ACHN (cell line): ENCODE measurements around the gene C2CD4D.
"Not testable (repeated sequence)": the region's sequence is repeated elsewhere in the genome, so short reads cannot be mapped to it uniquely, and the experiment has no call there.

Source experiments
- DNase-seq: peaks from one replicate; pipeline ENCODE4 v3.0.0-alpha.2; 2015
- in situ Hi-C: cut with HindIII; loops from 2 replicates; pipeline ENCODE4 v1.10.0; 2017; ENCODE audit warnings: low sequenced_read_pairs, low pct_ligation_motif_present, low pct_unique_long_range_greater_than_20kb

The C2CD4D gene

DNA sequence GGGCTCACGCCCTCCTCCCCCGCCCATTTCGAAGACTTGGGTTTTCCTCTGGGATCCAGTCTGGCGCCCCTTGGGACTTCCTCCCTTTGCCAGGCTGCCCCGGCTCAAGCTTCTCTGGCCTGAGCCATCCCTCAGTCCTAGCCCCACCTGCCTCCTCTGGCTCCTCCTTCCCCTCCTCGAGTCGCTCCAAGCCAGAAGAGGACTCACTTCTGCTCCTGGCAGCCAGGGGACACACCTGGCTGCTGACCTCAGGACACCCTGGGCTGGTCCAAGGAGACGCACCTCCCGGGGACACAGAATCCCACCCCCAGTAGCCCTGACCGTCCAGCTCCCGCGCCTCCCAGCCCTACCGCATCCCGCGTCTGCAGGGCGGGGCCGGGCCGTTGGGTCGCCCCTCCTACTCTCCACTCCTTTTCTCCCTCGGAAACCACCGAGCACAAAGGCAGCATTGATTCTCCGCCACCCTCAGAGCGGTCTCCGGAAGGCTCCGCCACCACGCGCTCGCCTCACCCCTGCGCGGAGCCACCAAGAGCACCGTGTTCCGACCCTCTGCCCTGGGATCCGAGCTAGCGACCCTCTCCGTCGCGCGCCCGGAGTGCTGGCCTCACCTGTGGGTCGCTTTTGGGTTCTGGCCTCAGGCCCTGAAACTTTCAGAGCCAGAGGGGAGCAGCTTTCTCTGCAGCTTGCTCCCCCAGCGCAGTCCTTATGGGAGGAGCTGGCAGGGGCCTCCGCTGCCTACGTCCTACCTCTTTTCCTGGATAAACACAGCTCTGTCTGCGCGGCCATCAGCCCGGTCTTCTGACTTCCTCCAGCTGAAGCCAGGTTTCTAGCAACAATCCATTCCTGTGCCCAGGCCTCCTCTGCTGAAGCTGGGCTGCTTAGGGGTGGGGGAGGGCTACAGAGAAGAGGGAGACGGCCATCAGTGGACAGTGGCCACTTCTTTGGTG lies at the start of gene C2CD4D:
TSS of gene C2CD4D (minus strand) at position 364 of the 947 bp plus-strand sequence. CDS start 831 bp downstream, outside the sequence.
- DNase-seq = peak; percentile 24

DNA sequence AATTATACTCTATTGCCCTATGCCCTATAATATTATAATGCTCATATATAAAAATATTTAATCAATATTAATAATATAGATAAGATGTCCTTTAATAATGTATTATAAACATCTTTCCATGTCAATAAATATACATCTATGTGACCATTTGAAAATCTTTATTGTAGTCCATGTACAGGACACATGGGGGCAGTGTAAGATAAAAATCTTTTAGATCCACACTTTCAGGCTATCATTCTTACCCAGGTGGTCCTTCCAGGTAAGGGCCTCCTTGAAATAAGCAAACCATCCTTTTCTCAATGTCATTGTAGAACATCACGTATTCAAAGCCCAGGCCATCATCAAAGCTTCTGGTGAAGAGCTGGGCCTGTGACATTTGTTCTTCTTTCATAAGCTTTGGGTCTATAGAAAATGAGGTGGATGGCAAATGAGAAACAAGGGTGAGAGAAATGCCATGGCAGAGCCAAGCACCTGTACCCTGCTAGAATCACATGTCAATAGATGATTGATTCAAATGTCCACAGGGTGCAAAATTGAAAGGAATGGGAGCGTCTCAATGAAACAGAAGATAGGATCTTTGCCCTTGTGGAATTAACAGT lies 49.5 kb upstream of the C2CD4D start:
- in situ Hi-C loops = no loop called here
- DNase-seq = peak; percentile 32

More for the DNA sequence above, at the start of gene C2CD4D:
- in situ Hi-C loops = no loop called here

DNA sequence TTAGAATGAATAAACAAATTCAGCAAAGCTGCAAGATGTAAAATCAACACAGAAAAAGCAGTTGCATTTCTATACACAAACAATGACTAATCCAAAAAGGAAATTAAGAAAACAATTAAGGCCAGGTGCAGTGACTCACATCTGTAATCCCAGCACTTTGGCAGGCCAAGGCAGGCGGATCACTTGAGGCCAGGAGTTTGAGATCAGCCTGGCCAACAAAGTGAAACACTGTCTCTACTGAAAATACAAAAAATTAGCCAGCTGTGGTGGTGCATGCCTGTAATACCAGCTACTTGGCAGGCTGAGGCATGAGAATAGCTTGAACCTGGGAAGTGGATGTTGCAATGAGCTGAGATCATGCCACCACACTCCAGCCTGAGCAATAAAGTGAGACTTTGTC lies 47.4 kb upstream of the C2CD4D start:
- in situ Hi-C loops = no loop called here
- no peak for DNase-seq

DNA sequence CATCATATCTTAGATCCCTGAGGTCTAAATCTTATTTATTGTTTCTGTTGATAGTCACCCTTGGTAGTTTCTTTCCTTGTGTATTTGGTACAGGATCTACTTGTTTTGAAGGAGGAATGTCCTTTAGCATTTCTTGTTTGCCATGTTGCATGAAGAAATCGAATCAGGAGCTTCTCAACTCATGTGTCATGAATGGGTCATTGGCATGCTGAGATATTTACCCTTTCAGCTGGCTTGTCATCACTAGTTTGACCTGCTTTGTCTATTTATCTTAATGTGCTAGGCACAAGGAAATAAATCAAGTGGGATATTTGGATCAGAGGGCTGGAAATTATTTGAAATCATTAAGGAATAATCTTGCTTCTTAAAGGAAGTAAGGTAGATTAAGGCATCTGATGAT lies 45.9 kb upstream of the C2CD4D start:
- in situ Hi-C loops = no loop called here
- no peak for DNase-seq

DNA sequence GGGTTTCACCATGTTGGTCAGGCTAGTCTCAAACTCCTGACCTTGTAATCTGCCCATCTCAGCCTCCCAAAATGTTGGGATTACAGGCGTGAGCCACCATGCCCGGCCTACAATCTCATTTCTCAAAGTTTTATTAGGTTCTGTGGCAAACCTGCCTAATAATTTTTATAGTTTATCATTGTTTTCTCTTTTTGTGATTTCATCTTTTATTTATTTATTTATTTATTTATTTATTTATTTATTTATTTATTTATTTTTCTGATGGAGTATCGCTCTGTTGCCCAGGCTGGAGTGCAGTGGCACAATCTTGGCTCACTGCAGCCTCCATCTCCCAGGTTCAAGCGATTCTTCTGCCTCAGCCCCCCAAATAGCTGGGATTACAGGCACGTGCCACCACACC lies 45.3 kb upstream of the C2CD4D start:
- in situ Hi-C loops, DNase-seq: not testable (repeated sequence)

DNA sequence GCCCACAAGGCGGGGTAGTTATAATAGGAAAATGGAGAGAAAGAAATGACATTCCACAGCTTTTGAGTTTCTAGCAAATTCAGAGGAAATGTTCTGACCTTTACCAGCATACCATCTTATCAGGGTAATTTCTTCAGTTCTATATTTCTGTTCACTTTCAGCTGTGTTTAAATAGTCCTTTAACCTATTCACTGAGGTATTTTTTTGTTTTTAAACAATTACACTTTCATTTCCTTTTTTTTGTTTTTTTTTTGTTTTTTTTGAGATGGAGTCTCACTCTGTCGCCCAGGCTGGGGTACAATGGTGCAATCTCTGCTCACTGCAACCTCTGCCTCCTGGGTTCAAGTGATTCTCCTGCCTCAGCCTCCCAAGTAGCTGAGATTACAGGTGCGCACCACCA lies 44.8 kb upstream of the C2CD4D start:
- in situ Hi-C loops, DNase-seq: not testable (repeated sequence)

DNA sequence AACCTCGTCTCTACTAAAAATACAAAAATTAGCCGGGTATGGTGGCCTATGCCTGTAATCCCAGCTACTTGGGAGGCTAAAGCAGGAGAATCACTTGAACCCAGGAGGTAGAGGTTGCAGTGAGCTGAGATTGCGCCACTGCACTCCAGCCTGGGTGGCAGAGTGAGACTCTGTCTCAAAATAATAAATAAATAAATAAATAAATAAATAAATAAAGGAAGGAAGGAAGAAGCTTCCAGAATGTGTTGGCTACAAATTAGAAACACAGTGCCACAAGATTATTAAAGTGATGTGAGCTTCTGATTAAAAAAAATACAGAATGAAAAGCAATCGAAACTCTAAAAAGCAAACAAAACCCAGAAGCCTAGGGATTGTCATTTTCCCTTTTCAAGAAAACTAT lies 44.3 kb upstream of the C2CD4D start:
- in situ Hi-C loops, DNase-seq: not testable (repeated sequence)

DNA sequence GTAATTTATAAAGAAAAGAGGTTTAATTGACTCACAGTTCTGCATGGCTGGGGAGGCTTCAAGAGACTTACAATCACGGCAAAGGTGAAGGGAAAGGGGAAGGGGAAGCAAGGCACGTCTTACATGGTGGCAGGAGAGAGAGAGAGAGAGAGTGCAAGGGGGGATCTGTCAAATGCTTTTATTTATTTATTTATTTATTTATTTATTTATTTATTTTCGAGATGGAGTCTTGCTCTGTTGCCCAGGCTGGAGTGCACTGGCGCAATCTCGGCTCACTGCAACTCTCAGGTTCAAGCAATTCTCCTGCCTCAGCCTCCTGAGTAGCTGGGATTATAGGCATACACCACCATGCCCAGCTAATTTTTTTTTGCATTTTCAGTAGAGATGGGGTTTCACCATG lies 43.3 kb upstream of the C2CD4D start:
- in situ Hi-C loops, DNase-seq: not testable (repeated sequence)

DNA sequence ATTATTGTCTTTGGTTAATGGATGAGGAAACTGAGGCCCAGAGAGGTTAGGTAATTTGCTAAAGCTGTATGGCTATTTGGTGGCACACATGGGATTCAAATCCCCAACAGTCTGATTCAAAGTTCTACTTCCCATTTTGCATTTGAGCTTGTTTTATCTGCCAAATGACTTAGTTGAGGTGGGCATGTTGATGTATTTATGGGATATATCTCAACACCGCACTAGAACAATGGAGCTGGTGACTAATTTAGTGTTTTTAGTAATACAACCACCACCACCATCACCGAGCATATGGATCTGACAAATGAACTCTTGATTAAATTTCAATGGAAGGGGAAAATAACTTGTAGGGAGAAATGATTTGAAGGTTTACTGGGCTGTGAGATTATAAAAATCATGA lies 42.8 kb upstream of the C2CD4D start:
- DNase-seq = no peak
- in situ Hi-C loops = no loop called here

DNA sequence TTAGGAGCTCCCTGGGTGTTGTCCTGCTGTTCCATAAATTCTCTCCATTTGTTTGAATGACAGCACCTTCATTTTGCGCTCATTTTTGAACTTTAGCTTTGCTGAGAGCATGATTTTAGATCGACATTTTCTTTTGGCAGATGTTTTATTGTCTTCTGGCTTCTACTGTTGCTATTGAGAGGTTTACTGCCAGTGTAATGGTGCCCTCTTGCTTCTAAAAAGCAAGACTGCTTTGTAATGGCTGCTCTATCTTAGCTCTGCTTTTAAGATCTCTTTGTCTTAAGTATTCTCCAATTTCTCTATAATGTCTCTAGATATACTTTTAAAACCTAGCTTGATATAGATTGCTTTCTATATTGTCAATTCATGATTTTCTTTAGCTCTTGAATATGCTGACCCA lies 41.9 kb upstream of the C2CD4D start:
- DNase-seq = no peak
- in situ Hi-C loops = no loop called here

DNA sequence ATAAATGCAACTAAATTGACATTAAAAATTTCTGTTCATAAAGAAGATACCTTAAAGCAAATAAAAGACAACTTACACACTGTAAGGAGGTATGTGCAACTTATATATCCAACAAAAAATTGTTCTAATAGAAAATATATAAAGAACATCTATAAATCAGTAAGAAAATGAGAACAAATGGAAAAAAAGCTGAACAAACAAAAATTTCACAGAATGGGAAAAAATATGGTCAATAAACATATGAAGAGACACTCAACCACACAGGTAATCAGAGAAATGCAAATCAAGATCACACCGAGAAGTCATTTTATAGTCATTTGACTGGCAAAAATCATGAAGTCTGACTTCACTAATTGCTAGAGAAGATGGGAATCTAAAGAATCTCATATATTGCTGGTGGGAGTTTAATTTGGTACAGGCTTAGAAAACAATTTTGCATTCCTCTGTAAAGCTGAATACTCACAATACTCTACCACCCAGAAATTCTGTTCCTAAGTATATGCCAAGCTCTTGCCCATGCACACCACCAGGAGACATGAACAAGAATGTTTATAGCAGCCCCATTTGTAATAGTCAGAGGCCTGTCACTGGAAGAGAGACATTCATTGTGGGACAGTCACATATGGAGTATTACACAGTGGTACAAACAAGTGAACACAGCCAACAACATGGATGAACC lies 35.9 kb upstream of the C2CD4D start:
- DNase-seq = no peak
- in situ Hi-C loops = no loop called here

DNA sequence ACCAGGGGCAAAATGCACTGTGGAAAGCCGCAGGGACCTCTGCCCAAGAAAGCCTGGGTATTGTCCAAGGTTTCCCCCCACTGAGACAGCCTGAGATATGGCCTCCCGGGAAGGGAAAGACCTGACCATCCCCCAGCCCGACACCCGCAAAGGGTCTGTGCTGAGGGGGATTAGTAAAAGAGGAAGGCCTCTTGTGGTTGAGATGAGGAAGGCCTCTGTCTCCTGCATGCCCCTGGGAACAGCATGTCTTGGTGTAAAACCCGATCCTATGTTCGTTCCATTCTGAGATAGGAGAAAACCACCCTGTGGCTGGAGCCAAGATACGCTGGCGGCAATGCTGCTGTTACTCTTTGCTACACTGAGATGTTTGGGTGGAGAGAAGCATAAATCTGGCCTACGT lies 33.2 kb upstream of the C2CD4D start:
- DNase-seq = not testable (repeated sequence)

DNA sequence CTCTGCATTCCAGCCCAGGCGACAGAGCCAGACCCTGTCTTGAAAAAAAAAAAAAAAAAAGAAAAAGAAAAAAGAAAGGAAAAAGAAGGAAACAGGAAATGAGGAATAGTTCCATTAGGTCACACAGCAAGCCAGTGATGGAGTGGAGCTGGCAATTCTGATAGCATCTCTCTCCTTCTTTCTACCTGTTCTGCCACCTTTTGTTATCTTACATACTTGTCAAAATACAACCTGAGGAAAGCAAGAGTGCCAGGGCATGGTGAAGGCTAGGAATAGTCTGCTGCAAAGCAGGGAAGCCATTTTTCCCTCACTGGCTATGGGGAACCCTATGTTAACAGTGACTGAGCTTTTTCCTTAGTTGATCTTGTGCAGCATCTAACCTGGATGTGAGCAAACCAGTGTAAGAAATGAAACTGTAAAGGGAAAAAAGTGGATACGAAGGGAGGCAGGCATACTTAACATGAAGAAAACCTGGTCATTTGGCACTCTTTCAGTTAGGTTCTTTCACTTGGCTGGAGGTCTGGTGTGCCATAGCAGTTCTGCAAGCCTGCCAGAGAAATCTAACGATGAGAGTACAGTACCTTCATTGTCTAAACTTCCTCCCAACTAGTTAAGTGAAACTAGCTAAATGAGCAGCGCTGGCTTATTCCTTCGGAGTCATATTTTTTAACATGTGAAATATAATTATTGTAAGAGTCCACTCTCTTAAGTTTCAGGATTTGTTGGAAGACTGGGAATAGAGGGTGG lies 31.8 kb upstream of the C2CD4D start:
- in situ Hi-C loops = no loop called here
- DNase-seq = no peak

More for the DNA sequence above, 33.2 kb upstream of the C2CD4D start:
- in situ Hi-C loops = not testable (repeated sequence)

DNA sequence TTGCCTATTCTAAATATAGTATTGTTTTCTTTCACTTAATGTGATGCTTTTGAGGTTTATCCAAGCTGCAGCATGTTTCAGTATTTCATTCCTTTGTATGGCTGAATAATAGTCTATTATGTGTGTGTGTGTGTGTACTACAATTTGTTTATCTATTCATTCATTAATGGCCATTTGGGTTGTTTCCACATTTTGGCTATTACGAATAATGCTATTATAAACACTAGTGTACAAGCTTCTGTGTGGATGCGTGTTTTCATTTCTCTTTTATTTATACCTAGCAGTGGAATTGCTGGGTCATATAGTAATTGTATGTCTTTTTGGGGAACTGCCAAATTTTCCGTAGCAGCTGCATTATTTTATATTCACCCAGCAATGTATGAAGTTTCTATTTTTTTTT lies 28.9 kb upstream of the C2CD4D start:
- DNase-seq = no peak
- in situ Hi-C loops = no loop called here

DNA sequence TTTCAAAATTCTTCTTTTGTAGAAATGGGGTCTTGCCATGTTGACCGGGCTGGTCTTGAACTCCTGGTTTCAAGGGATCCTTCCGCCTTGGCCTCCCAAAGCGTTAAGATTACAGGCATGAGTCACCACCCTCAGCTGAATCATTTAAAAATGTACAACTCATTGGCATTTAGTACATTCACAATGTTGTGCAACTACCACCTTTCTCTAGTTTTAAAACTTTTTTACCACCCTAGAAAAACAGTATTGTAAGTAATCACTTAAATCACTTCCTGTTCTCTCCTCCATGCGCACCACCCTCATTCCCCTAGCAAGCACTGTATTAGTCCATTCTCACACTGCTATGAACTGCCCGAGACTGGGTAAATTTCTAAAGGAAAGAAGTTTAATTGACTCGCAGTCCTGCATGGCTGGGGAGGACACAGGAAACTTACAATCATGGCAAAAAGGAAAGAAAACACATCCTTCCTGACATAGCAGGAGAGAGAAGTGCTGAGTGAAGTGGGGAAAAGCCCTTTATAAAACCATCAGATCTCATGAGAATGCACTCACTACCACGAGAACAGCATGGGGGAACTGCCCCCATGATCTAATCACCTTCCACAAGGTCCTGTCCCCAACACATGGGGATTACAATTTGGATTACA lies 28.3 kb upstream of the C2CD4D start:
- no peak for DNase-seq
- in situ Hi-C loops = no loop called here

DNA sequence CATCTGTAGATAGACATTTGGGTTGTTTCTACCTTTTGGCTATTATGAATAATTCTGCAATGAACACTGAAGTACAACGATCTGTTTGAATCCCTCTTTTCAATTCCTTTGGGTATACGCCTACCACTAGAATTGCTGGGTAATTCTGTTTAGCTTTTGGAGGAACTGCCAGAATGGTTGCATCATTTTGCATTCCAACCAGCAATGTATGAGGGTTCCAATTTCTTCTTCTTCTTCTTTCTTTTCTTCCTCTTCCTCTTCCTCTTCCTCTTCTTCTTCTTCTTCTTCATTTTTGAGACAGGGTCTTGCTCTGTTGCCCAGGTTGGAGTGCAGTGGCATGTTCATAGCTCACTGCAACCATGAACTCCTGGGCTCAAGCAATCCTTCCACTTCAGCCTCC lies 27.7 kb upstream of the C2CD4D start:
- in situ Hi-C loops = no loop called here
- DNase-seq = no peak

DNA sequence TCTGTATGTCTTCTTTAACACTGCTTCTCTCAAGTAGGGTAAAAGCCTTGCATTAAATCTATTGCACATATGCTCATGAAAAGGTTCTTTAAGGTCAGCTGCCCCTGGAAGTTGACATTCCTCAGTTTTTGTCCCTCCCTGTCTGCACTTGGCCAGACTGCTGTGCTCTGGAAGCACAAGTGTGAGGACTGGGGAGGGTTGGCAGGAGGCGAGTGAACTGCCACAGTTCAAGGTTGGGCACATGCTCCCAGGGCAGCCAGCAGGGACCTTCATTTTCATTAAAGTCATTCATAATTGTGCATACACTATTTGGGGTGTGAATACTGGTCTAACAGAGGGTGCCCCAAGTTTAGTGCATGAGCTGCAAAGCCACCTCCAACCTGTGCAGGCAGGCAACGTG lies 24.8 kb upstream of the C2CD4D start:
- no peak for DNase-seq
- in situ Hi-C loops = no loop called here

DNA sequence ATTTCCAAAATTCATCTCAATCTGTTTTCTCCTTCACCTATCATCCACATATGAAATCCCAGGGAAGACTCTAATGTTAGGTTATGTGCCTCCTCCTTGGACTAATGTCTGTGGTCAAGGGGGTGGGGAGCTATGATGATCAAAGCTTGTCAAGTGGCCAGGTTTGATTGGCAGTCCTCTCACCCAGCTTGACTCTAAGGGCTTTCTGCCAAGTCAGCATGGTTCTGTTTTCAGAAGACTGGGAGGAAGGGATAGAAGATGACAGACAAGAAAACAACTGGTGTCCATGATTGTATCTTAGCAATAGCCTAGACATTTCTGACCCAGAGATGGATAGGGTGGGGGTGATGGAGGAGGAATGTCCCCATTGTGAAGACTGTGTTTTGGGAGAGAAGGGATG lies 23.0 kb upstream of the C2CD4D start:
- in situ Hi-C loops = no loop called here
- no peak for DNase-seq
